ENCODE results near the gene KMT5C. TPM values are rescaled to one million over a fixed set of nuclear protein-coding genes. Genes with fewer than 3 reads are reported as not detected.

The KMT5C gene
- total RNA-seq, 1 experiment from 2014 or later, result 63.1 TPM

DNA sequence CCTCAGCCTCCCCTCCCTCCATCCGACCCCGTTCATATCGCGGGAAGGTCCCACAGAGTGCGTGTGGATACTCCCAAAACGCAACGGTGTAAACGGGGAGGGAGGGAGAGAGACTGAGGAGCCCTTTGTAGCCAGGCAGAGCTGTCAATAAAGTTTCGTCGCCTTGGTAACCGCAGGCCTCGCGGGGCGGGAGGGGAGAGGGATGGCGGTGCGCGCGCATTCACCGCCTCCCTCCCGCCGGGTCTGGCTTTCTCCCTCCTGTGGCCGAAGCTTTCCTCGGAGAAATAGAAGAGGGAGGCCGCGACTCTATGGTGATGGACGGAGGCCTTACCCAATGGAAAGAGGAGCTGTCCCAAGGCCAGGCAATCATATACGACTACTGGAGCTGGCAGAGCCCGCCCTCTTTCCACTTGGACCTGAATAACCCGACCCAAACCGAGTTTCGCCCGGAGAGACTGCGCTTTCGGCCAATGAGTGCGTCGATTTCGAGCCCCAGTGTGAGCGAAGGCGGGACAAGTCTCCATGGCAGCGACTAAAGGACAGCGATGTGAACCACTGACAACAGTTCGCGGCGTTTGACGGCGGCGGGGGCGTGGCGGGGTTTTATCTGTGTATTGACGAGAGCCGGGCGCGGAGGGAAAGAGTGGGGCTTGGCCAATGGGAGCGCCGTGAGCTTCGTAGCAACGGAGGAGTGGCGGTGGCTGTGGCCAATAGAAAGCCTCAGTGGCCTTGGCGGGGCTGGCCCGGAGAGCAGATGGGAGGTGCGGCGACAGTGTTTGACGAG is at the start of gene KMT5C (continued):
- TF ChIP-seq, protein P1, sequence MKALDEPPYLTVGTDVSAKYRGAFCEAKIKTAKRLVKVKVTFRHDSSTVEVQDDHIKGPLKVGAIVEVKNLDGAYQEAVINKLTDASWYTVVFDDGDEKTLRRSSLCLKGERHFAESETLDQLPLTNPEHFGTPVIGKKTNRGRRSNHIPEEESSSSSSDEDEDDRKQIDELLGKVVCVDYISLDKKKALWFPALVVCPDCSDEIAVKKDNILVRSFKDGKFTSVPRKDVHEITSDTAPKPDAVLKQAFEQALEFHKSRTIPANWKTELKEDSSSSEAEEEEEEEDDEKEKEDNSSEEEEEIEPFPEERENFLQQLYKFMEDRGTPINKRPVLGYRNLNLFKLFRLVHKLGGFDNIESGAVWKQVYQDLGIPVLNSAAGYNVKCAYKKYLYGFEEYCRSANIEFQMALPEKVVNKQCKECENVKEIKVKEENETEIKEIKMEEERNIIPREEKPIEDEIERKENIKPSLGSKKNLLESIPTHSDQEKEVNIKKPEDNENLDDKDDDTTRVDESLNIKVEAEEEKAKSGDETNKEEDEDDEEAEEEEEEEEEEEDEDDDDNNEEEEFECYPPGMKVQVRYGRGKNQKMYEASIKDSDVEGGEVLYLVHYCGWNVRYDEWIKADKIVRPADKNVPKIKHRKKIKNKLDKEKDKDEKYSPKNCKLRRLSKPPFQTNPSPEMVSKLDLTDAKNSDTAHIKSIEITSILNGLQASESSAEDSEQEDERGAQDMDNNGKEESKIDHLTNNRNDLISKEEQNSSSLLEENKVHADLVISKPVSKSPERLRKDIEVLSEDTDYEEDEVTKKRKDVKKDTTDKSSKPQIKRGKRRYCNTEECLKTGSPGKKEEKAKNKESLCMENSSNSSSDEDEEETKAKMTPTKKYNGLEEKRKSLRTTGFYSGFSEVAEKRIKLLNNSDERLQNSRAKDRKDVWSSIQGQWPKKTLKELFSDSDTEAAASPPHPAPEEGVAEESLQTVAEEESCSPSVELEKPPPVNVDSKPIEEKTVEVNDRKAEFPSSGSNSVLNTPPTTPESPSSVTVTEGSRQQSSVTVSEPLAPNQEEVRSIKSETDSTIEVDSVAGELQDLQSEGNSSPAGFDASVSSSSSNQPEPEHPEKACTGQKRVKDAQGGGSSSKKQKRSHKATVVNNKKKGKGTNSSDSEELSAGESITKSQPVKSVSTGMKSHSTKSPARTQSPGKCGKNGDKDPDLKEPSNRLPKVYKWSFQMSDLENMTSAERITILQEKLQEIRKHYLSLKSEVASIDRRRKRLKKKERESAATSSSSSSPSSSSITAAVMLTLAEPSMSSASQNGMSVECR (CRISPR knock-in tag; IDR thresholded peaks at IDR 0.05; ENCODE audit: borderline replicate concordance), result peak; percentile 59; the same call in 1 of the 2 replicates
- TF ChIP-seq, protein P2, sequence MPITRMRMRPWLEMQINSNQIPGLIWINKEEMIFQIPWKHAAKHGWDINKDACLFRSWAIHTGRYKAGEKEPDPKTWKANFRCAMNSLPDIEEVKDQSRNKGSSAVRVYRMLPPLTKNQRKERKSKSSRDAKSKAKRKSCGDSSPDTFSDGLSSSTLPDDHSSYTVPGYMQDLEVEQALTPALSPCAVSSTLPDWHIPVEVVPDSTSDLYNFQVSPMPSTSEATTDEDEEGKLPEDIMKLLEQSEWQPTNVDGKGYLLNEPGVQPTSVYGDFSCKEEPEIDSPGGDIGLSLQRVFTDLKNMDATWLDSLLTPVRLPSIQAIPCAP (CRISPR knock-in tag; IDR thresholded peaks at IDR 0.05), result no peak
- no peak for TF ChIP-seq ZNF396 (CRISPR knock-in tag; IDR thresholded peaks at IDR 0.05; ENCODE audit: borderline replicate concordance)
- TF ChIP-seq, protein P3, sequence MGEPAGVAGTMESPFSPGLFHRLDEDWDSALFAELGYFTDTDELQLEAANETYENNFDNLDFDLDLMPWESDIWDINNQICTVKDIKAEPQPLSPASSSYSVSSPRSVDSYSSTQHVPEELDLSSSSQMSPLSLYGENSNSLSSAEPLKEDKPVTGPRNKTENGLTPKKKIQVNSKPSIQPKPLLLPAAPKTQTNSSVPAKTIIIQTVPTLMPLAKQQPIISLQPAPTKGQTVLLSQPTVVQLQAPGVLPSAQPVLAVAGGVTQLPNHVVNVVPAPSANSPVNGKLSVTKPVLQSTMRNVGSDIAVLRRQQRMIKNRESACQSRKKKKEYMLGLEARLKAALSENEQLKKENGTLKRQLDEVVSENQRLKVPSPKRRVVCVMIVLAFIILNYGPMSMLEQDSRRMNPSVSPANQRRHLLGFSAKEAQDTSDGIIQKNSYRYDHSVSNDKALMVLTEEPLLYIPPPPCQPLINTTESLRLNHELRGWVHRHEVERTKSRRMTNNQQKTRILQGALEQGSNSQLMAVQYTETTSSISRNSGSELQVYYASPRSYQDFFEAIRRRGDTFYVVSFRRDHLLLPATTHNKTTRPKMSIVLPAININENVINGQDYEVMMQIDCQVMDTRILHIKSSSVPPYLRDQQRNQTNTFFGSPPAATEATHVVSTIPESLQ (CRISPR knock-in tag; IDR thresholded peaks at IDR 0.05), result no peak
- TF ChIP-seq ZNF671 (CRISPR knock-in tag; IDR thresholded peaks at IDR 0.05), result no peak
- TF ChIP-seq, protein P4, sequence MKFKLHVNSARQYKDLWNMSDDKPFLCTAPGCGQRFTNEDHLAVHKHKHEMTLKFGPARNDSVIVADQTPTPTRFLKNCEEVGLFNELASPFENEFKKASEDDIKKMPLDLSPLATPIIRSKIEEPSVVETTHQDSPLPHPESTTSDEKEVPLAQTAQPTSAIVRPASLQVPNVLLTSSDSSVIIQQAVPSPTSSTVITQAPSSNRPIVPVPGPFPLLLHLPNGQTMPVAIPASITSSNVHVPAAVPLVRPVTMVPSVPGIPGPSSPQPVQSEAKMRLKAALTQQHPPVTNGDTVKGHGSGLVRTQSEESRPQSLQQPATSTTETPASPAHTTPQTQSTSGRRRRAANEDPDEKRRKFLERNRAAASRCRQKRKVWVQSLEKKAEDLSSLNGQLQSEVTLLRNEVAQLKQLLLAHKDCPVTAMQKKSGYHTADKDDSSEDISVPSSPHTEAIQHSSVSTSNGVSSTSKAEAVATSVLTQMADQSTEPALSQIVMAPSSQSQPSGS (CRISPR knock-in tag; IDR thresholded peaks at IDR 0.05; ENCODE audit: borderline replicate concordance, low read depth), result no peak
- no peak for TF ChIP-seq ZNF138 (CRISPR knock-in tag; conservative IDR thresholded peaks at IDR 0.05)
- TF ChIP-seq, protein P5, sequence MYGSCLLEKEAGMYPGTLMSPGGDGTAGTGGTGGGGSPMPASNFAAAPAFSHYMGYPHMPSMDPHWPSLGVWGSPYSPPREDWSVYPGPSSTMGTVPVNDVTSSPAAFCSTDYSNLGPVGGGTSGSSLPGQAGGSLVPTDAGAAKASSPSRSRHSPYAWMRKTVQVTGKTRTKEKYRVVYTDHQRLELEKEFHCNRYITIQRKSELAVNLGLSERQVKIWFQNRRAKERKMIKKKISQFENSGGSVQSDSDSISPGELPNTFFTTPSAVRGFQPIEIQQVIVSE (CRISPR knock-in tag; IDR thresholded peaks at IDR 0.05; ENCODE audit: borderline replicate concordance), result no peak
- TF ChIP-seq IRF2 (CRISPR knock-in tag; IDR thresholded peaks at IDR 0.05; ENCODE audit: borderline replicate concordance, low read depth), result no peak
- TF ChIP-seq, protein P6, sequence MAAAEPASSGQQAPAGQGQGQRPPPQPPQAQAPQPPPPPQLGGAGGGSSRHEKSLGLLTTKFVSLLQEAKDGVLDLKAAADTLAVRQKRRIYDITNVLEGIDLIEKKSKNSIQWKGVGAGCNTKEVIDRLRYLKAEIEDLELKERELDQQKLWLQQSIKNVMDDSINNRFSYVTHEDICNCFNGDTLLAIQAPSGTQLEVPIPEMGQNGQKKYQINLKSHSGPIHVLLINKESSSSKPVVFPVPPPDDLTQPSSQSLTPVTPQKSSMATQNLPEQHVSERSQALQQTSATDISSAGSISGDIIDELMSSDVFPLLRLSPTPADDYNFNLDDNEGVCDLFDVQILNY (CRISPR knock-in tag; IDR thresholded peaks at IDR 0.05), result peak; percentile 74
- no peak for TF ChIP-seq CBFB (CRISPR knock-in tag; IDR thresholded peaks at IDR 0.05; ENCODE audit: low read depth)
- TF ChIP-seq, protein P7, sequence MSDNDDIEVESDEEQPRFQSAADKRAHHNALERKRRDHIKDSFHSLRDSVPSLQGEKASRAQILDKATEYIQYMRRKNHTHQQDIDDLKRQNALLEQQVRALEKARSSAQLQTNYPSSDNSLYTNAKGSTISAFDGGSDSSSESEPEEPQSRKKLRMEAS (CRISPR knock-in tag; IDR thresholded peaks at IDR 0.05), result peak; percentile 35
- TF ChIP-seq GTF2I (CRISPR knock-in tag; conservative IDR thresholded peaks at IDR 0.05), result no peak
- peak; percentile 94 for TF ChIP-seq SP1 (CRISPR knock-in tag; conservative IDR thresholded peaks at IDR 0.05)
- no peak for TF ChIP-seq TEAD4 (CRISPR knock-in tag; IDR thresholded peaks at IDR 0.05)
